HG02943 (cell line): ENCODE data around the gene SYT14.
"Not testable (repeated sequence)": the region's sequence is repeated elsewhere in the genome, so short reads cannot be mapped to it uniquely, and the experiment has no call there.

Source experiments
- ATAC-seq: cut with Tn5 transposase; IDR thresholded peaks from one replicate; pipeline ENCODE4 v1.9.1; 2021; ENCODE audit warnings: mild to moderate bottlenecking, low read depth, moderate library complexity; ENCODE audit not compliant: unreplicated experiment

The SYT14 gene

GRCh38 chr1:210098356-210098755 is 160.3 kb downstream of the SYT14 start:
- no peak for ATAC-seq

GRCh38 chr1:210099921-210100320 is 161.9 kb downstream of the SYT14 start:
- ATAC-seq: no peak

- no peak for ATAC-seq
Measured at GRCh38 chr1:210104103-210104502, 166.1 kb downstream of the SYT14 start.

DNA sequence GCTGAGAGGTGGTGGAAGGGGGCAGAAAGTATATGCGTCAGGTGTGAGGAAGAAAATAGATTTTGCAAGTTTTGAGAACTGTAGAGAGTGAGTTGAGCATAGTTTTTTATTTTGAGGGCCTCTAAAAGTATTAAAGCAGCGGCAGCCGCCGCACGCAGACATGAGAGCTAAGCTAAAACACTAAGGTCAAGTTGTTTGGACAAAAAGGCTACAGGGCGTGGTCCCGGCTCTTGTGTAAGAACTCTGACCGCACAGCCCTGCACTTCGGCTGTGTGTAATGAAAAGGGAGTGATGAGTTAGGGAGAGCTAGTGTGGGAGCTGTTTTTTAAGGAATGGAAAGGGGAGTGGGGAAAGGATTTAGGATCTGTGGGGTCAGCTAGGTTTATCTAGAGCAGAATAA is 174.9 kb downstream of the SYT14 start:
- not testable (repeated sequence) for ATAC-seq

DNA sequence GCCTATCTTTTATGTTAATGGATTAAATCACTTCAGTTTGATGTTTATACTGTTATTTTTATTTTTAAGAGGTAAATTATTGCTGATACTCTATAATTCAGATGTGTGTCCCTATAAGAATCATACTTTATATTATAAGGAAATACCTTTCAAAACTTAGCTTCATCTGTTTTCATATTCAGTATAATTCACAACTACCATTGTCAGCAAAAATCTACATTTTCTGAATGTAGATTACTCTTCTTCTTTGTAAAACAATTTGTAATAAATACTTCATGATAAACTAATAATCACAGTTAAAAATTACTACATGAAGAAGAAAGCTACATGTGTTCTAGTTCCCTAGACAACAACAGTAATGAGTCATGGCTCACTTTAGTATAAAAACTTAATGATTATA is 179.2 kb downstream of the SYT14 start:
- no peak for ATAC-seq

DNA sequence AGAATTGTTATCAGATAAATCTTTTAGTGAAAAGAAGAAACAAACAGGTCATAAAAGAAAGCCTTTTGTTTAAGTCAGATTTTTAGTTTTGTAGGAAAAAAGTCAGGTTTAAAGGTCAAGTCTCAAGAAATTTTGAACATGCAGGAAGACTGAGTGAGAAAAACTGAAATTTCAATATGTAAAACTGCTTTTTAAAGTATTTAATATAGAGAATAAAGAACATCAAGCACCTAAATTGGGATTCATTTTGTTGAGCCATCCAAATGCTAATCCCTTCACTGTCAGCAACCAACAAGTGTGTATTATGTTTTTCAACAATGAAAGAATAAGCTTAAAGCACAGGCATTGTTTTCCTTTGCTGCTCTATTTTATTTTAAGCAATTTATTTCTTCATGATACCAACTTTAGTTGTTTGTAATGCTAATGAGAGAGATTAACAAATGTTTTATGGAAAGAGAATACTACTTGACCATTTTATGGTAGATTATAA is 179.7 kb downstream of the SYT14 start:
- ATAC-seq: no peak

- ATAC-seq: no peak
Measured at GRCh38 chr1:210123383-210123782, 185.4 kb downstream of the SYT14 start.

DNA sequence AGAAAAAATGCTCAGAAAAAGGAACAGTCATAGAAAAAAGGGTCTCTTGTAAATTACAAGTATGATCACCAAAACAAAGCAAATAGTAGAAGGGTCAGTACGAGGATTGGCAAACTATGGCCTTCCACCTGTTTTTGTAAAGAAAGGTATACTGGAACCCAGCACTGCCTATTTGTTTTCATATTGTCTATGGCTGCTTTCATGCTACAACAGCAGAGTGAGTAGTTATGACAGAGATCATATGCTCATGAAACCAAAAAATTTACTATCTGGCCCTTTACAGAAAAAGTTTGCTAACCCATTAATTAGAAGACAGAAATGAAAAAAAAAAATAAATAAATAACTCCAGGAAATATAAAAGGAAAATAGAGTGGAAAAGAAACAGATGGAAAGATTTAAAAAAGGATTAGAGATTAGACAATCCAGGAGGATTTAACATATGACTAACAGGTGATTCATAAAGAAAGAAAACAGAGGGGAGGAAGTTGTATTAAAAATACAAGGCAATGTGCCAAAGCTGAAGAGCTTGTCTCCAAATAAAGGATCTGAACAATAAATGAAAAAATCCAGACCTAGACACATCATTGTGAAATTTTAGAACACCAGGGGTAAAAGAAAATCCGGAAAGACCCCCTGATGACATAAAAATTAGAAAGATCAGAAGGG is 186.0 kb downstream of the SYT14 start:
- ATAC-seq: no peak

GRCh38 chr1:210124736-210125135 is 186.7 kb downstream of the SYT14 start:
- no peak for ATAC-seq

DNA sequence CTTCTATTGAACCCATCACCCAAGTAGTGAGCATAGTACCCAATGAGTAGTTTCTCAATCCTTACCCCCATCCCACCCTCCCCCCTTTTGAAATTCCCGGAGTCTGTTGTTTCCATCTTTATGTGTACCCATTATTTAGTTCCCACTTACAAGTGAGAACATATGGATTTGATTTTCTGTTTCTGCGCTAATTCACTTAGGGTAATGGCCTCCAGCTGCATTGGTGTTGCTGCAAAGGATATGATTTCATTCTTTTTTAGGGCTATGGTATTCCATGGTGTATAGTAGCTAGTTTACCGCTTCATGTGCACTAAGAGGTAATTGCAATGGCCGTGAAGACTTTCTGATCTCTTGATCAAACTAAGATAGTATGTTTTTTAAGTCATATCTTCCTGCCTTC is 187.1 kb downstream of the SYT14 start:
- ATAC-seq: no peak

- ATAC-seq: no peak
Measured at GRCh38 chr1:210129092-210129491, 191.1 kb downstream of the SYT14 start.

- ATAC-seq: no peak
Measured at GRCh38 chr1:210129759-210130158, 191.7 kb downstream of the SYT14 start.

DNA sequence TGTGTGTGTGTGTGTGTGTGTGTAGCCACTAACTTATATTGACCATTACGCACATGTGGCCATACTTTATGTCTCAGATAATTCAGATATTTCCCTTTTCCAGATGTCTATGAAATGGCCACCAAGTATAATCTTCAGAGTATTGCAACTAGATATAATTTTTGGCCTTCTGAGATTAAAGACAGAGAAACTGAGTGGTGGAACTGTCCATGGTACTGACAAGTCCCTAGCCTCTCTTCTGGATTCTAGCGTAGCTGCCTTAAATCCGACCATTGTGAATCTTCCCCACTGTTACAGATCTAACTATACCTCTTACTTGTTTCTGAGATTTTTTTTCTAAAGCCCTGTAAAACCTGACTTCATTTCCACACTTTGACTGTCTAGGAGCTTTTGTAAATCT is 194.6 kb downstream of the SYT14 start:
- no peak for ATAC-seq

DNA sequence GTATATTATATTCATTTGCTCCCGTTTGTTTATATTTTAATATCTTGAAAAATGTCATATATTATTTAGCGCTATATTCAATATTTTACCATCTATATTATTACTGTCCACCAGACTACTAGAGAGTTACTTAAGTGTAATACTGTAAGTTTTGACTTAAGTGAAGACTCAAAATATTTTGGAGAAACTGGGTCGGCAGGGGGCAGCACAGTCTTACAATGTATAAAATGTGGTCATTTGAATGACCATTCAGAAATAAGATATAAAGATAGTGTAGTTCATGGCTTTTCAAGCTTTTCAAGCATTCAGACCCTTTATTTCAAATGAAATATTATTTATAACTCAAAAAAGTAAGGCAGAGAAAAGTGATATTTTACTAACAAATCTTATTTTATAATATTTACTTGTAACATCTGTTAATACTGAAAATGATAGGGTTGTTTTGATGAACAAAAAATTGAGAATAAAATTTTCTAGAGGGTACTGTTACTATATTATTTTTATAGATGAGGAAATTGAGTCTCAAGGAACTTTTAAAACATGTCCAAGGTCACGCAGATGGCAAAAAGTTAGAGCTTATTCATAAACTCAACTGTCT is 205.5 kb downstream of the SYT14 start:
- no peak for ATAC-seq

GRCh38 chr1:210144736-210145135 is 206.7 kb downstream of the SYT14 start:
- no peak for ATAC-seq

- no peak for ATAC-seq
Measured at GRCh38 chr1:210151052-210151672, 213.1 kb downstream of the SYT14 start.

DNA sequence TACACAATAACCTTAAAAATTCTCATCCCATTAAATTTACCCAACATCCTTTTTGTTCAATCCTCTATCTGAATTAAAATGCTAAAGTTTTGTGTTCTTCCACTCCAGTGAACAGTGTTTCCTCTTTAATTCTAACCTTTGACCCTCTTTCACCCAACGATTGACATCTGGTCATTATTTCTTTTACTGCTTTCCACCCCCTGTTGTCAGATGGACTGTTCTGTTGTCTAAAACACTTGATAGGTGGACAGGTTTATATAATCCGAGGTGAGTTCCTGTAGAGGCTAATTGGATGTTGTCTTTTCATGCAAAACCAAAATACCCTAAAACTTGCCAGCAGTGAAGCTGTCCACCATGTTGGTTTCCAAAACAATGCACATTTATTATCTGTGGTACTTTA is 221.2 kb downstream of the SYT14 start:
- no peak for ATAC-seq

- no peak for ATAC-seq
Measured at GRCh38 chr1:210170220-210170619, 232.2 kb downstream of the SYT14 start.

DNA sequence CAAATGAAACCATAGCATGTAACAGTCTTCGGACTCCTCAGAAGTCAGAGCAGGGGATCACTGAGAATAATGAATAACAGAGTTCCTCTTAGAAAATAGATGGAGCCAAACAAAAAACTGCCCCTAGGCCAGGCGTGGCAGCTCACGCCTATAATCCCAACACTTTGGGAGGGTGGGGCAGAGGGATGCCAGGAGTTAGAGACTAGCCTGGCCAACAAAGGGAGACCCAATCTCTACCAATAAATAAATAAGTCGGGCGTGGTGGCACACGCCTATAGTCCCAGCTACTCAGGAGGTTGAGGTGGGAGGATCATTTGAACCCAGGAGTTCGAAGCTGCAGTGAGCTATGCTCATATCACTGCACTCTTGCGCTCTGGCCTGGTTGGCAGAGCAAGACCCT is 236.1 kb downstream of the SYT14 start:
- no peak for ATAC-seq

GRCh38 chr1:210185063-210185462 is 247.0 kb downstream of the SYT14 start:
- ATAC-seq: no peak

DNA sequence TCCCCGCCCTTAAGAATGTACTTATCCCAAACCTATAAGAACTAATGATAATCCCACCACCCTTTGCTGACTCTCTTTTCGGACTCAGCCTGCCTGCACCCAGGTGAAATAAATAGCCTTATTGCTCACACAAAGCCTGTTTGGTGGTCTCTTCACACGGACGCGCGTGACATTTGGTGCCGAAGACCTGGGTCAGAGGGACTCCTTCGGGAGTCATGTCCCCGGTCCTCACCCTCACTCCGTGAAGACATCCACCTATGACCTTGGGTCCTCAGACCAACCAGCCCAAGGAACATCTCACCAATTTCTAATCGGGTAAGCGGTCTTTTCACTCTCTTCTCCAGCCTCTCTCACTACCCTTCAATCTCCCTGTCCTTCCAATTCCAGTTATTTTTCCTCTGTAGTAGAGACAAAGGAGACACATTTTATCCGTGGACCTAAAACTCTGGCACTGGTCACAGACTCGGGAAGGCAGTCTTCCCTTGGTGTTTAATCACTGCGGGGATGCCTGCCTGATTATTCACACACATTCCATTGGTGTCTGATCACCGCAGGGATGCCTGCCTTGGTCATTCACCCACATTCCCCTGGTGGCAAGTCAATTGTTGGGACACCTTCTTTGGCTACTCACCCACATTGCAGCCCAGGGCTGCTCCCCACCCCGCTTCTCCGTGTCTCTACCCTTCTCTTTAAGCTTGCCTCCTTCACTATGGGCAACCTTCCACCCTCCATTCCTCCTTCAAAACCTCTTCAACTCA is 250.0 kb downstream of the SYT14 start:
- not testable (repeated sequence) for ATAC-seq
